ENCODE measurements around the gene ZFYVE27.

The ZFYVE27 gene

DNA sequence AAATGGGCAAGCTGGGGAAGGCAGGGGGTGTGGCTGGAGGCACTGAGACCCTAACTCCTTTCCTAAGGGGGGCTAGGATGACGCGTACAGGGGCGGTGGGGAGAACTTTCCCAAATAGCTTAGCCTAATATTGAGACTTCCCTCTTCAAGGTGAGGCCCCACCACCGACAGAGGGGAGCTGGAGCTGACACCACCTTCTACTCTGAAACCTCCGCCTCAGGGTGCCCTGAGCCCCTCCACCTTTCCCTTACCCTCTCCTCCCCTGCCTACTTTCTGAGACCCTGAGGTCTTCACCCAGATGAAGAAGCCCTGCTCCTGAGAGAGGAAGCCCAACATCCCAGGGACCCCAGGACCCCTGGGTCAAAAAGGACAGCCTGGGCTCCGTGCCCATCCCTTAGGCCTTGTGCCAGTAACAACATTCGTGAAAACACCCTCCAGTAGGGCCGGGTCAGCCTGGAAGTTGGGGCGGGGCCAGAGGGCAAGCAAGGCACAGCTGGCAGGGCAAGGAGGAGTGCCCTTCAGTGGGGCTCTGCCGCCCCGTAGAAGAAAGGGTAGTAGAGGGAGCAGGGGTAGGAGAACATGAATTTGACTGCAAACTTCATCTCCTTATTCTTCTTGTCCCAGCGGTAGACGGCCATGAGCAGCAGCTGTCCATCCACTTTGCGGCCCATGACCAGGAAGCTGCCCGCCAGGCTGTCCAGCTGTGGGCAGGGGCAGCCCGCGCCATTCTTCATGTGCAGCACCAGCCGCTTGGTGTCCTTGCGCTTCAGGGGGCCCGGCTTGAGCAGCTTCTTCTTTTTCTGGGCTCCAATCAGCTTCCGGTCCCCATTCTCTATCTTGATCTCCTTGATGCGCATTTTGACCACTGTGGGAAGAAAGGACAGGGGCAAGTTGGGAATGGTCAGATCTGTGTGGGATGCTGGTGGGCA lies 30.3 kb downstream of the ZFYVE27 start:
- no peak overlapping the region for H3K4me3 ChIP-seq (ENCODE audit: low read depth, low read length)
- TF ChIP-seq, protein P1, sequence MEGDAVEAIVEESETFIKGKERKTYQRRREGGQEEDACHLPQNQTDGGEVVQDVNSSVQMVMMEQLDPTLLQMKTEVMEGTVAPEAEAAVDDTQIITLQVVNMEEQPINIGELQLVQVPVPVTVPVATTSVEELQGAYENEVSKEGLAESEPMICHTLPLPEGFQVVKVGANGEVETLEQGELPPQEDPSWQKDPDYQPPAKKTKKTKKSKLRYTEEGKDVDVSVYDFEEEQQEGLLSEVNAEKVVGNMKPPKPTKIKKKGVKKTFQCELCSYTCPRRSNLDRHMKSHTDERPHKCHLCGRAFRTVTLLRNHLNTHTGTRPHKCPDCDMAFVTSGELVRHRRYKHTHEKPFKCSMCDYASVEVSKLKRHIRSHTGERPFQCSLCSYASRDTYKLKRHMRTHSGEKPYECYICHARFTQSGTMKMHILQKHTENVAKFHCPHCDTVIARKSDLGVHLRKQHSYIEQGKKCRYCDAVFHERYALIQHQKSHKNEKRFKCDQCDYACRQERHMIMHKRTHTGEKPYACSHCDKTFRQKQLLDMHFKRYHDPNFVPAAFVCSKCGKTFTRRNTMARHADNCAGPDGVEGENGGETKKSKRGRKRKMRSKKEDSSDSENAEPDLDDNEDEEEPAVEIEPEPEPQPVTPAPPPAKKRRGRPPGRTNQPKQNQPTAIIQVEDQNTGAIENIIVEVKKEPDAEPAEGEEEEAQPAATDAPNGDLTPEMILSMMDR (IDR thresholded peaks at IDR 0.05; ENCODE audit: low read depth, low read length) = no peak

DNA sequence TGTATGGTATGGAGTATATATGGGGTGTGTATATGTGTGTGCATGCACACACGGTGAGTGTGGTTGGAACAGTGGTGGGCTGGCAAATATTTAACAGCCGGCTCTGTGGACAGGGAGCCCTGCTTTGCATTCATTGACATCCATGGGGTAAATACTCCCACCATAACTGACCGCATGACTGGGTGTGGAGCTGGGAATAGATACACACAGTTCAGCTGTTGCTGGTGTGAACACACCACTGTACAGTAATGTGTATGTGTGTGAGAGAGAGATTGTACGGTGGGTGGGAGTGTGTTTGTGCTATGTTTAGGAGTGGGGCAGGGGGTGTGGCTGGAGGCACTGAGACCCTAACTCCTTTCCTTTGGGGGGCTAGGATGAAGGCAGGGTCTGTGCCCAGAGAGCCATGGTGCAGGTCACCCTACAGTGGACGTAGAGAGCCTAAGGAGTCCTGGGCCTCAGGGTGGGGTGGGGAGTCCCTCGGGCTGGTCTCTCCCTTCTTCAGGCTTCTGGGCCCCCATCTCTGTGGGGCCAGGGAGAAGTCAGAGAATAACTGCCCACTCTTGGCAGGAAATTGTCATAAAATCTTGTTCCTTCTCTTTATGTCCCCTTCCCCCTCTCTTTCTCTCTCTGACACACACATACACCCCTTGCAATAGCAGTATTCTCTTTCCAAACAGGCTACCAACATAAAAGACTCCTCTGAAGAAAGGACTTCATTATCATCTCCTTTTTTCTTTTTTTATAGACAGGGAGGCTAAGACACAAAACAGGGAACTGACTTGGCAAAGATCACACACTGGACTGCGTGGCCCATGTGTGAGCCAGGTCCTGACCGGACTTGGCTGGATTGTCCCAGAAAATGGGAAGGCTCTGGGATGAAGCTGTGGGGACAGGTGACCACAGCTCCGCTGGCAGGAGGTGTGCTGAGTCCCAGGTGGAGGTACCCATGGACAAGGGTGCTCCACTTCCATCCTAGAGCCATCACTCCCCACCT lies 31.7 kb downstream of the ZFYVE27 start:
- no peak overlapping the region for H3K4me3 ChIP-seq (ENCODE audit: low read depth, low read length)
- TF ChIP-seq, protein P1 (IDR thresholded peaks at IDR 0.05; ENCODE audit: low read depth, low read length) = no peak

DNA sequence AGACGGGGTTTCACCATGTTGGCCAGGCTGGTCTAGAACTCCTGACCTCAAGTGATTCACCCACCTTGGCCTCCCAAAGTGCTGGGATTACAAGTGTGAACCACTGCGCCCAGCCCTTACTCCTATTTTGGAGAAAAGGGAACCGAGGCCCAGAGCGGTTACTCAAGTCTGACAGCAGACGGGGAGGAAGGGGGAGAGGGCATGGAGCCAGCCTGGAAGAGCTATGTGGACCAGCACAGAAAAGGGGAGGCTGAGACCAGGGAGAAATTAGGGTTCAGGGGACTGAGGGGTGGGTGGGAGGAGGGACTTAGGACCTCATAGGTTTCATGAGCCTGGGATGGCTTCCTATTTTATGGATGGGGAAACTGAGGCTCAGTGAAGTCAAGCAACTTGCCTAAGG lies 33.3 kb downstream of the ZFYVE27 start:
- TF ChIP-seq, protein P1 (IDR thresholded peaks at IDR 0.05; ENCODE audit: low read depth, low read length) = no peak
- H3K4me3 ChIP-seq (ENCODE audit: low read depth, low read length) = no peak overlapping the region

DNA sequence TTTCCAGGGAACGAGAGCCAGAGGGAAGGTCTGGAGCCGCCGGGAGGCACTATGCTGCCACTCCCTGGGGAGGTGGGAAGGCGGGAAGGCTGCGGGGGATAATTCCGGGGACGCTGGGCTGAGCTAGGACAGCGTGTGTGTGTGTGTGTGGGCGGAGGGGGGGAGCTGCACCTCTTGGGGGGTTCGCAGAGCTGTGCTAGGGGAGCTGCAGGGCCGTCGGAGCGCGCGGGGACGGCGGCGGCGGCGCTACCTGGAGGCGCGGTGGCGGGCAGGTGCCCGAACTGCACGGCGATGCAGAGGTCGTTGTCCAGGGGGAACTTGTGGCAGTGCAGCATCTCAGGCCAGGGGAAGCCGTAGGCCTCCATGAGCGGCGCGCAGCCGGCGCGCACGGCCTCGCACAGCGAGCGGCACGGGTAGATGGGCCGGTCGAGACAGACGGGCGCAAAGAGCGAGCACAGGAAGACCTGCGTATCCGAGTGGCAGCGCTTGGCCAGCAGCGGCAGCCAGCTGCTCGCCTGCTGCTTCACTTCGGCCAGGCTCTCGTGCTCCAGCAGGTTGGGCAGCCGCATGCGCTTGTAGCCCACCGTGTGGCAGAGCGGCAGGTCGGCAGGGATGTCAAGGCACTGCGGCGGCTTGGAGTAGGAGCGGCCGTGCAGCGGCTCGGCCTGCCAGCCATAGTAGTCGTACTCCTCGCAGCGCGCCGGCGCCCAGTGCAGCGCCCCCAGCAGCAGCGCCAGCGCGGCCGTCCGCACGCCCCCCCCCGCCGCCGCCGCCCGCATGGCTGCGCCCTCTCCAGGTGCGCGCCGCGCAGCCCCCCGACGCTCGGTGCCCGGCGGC lies 34.3 kb downstream of the ZFYVE27 start:
- no peak overlapping the region for H3K4me3 ChIP-seq (ENCODE audit: low read depth, low read length)
- TF ChIP-seq, protein P1 (IDR thresholded peaks at IDR 0.05; ENCODE audit: low read depth, low read length) = no peak

DNA sequence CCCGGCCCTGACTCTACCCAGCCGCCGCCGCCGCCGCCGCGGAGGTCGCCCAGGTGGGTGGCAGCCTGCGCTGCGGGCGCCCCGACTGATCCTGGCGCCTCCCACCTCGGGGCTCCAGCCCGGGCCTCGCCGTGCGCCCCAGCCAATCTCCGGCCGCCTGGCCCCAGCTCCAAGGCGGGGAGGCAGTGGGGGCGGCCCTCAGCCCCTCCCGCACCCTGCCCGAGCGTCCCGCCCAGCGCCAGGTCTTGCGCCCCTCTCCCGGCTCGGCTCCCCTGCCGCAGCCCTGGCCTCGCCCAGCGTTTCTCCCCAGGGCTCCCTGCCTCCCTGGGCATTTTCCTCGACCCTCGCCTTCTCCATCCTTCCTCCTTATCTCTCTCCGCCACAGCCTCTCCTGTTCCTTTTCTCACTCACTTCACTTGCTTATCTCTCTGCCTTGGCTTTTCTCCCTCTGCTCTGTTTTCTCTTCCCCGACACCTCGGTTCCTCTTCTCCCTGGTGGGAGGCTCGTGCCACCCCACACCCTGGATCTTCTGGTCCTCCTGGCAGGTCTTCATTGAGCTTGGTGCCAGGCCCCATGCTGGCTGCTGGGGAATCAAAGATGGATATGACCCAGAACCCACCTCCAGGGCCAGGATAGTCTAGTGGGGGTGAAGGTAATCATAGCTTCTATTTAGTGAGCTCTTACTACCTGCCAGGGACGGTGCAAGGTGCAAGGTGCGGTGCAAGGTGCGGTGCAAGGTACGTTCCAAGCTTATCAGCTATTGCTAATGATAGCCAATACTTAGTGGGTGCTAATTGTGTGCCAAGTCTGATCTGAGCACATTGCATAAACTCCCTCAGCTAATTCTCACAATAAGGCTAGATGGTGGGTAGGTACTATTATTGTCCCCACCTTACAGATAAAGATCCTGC lies 35.2 kb downstream of the ZFYVE27 start, which contains the start of gene SFRP5:
TSS of gene SFRP5 (minus strand) at position 87 of the 911 bp plus-strand sequence. CDS start 166 bp downstream, outside the sequence.
- TF ChIP-seq, protein P1 (IDR thresholded peaks at IDR 0.05; ENCODE audit: low read depth, low read length) = no peak
- no peak within 1 kb of the TSS for H3K4me3 ChIP-seq (ENCODE audit: low read depth, low read length)

DNA sequence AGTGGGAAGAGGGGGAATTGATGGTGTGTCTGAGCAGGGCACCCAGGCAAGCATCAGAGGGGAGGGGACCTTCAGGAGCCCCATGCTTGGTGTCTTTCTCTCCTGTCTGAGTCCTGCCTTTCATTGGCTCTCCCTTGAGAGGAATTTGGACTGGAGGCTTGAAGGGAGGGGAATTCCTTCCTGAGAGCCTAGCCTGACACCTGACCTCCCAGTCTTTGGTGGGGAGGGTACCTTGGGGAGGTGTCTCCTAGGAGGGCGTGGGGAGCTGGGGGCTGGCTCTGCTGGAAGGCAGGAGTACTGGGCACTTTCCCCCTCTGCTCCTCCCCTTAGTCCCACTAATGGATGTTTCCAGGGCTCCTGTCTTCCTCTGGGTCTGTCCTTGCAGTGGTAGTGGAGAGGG lies 36.2 kb downstream of the ZFYVE27 start:
- H3K4me3 ChIP-seq (ENCODE audit: low read depth, low read length) = no peak overlapping the region
- TF ChIP-seq, protein P1 (IDR thresholded peaks at IDR 0.05; ENCODE audit: low read depth, low read length) = no peak

All from WI38 (cell line).